ENCODE results near the gene PLPPR5. TPM values are rescaled to one million over a fixed set of nuclear protein-coding genes. Genes with fewer than 3 reads are reported as not detected.

PLPPR5 gene
- total and polyA plus RNA-seq, 2 donors (not counting 1 experiment from before 2014, with no cell fraction given), result under 0.01 to 0.25 TPM

DNA sequence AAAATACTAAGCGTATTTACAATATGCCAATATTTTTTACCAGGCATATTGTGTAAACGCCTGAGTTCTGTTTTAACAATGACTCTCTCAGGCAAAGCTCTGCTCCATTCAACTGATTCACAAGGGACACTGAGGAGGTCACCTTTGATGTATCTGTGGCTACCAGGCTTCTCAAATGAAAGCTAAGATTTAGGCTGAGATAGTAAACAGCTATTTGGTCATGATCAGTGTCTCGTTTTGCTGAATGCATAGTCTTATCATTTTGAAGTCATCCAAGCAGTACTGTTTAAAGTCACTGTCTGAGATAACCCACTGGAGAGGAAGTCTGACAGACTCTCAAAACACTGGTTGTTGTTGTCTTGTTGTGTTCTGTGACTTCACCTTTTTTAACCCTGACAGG, 13.7 kb upstream of the PLPPR5 start:
- no peak overlapping the region for H3K9ac ChIP-seq (ENCODE audit: insufficient read depth, low read length)
- H3K4me3 ChIP-seq (replicated peaks in 1 of 4; ENCODE audit: control extremely low read depth in 1 of 4, insufficient read depth in 1 of 4, low read depth in 3 of 4, low read length in 4 of 4), result no peak overlapping the region
- DNase-seq (ENCODE audit: low read depth in 2 of 2), result no peak
- H3K36me3 ChIP-seq (ENCODE audit: control insufficient read depth, insufficient read depth, low read length), result no peaks in the 10 kb centered on the region
- H3K4me2 ChIP-seq (ENCODE audit: extremely low read depth, insufficient read depth, low read length), result no peak overlapping the region
- no peaks in the 10 kb centered on the region for H4K20me1 ChIP-seq (ENCODE audit: control insufficient read depth, extremely low read depth, insufficient read depth, low read length)
- no peak overlapping the region for H3K27ac ChIP-seq (ENCODE audit: insufficient read depth, low read length)
- TF ChIP-seq, protein P1, sequence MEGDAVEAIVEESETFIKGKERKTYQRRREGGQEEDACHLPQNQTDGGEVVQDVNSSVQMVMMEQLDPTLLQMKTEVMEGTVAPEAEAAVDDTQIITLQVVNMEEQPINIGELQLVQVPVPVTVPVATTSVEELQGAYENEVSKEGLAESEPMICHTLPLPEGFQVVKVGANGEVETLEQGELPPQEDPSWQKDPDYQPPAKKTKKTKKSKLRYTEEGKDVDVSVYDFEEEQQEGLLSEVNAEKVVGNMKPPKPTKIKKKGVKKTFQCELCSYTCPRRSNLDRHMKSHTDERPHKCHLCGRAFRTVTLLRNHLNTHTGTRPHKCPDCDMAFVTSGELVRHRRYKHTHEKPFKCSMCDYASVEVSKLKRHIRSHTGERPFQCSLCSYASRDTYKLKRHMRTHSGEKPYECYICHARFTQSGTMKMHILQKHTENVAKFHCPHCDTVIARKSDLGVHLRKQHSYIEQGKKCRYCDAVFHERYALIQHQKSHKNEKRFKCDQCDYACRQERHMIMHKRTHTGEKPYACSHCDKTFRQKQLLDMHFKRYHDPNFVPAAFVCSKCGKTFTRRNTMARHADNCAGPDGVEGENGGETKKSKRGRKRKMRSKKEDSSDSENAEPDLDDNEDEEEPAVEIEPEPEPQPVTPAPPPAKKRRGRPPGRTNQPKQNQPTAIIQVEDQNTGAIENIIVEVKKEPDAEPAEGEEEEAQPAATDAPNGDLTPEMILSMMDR (conservative IDR thresholded peaks at IDR 0.05 in 1 of 2, IDR thresholded peaks at IDR 0.05 in 1 of 2; ENCODE audit: low read depth in 1 of 2, low read length in 2 of 2), result no peak
- no peak for TF ChIP-seq EZH2 (IDR thresholded peaks at IDR 0.05; ENCODE audit: low read length, missing control alignments)
- no peaks in the 10 kb centered on the region for H3K9me3 ChIP-seq (ENCODE audit: control insufficient read depth, insufficient read depth, low read depth, low read length)
- no peaks in the 10 kb centered on the region for H3K79me2 ChIP-seq (ENCODE audit: control insufficient read depth, insufficient read depth, low read length)
- no peak overlapping the region for H2AFZ ChIP-seq (ENCODE audit: low read length)
- H3K4me1 ChIP-seq (ENCODE audit: control insufficient read depth, extremely low read depth, insufficient read depth, low read length), result no peaks in the 10 kb centered on the region
- H3K27me3 ChIP-seq (ENCODE audit: control insufficient read depth, insufficient read depth, low read length), result no peaks in the 10 kb centered on the region

GRCh38 chr1:99017655-99018054, 13.0 kb upstream of the PLPPR5 start:
- H3K27me3 ChIP-seq (ENCODE audit: control insufficient read depth, insufficient read depth, low read length), result no peaks in the 10 kb centered on the region
- H3K36me3 ChIP-seq (ENCODE audit: control insufficient read depth, insufficient read depth, low read length), result no peaks in the 10 kb centered on the region
- no peak overlapping the region for H3K4me2 ChIP-seq (ENCODE audit: extremely low read depth, insufficient read depth, low read length)
- H3K4me3 ChIP-seq (replicated peaks in 1 of 4; ENCODE audit: control extremely low read depth in 1 of 4, insufficient read depth in 1 of 4, low read depth in 3 of 4, low read length in 4 of 4), result no peak overlapping the region
- no peak for TF ChIP-seq EZH2 (IDR thresholded peaks at IDR 0.05; ENCODE audit: low read length, missing control alignments)
- TF ChIP-seq, protein P1 (conservative IDR thresholded peaks at IDR 0.05 in 1 of 2, IDR thresholded peaks at IDR 0.05 in 1 of 2; ENCODE audit: low read depth in 1 of 2, low read length in 2 of 2), result no peak
- no peaks in the 10 kb centered on the region for H3K4me1 ChIP-seq (ENCODE audit: control insufficient read depth, extremely low read depth, insufficient read depth, low read length)
- no peak overlapping the region for H3K27ac ChIP-seq (ENCODE audit: insufficient read depth, low read length)
- no peaks in the 10 kb centered on the region for H4K20me1 ChIP-seq (ENCODE audit: control insufficient read depth, extremely low read depth, insufficient read depth, low read length)
- DNase-seq (ENCODE audit: low read depth in 2 of 2), result no peak
- no peaks in the 10 kb centered on the region for H3K9me3 ChIP-seq (ENCODE audit: control insufficient read depth, insufficient read depth, low read depth, low read length)
- no peak overlapping the region for H3K9ac ChIP-seq (ENCODE audit: insufficient read depth, low read length)
- no peaks in the 10 kb centered on the region for H3K79me2 ChIP-seq (ENCODE audit: control insufficient read depth, insufficient read depth, low read length)
- H2AFZ ChIP-seq (ENCODE audit: low read length), result no peak overlapping the region

DNA sequence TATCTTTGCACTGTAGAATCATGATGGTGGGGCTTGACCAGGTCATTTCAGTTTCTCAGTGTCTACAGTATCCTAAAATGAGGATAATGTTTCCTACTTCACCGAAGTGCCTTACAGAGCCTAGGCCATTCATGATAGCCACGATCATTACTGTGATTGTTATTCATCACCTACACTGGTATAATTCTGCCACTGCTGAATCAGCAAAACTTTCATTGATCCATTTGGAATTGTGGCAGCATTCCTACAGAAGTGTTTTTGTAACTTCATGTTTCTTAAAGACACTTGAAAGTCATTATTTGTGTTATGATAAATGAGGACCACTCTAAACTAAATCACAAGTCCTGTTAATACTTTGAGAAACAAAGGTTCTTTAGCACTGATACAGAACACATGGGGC, 6.0 kb upstream of the PLPPR5 start:
- no peak overlapping the region for H3K4me2 ChIP-seq (ENCODE audit: extremely low read depth, insufficient read depth, low read length)
- no peak for TF ChIP-seq EZH2 (IDR thresholded peaks at IDR 0.05; ENCODE audit: low read length, missing control alignments)
- TF ChIP-seq, protein P1 (conservative IDR thresholded peaks at IDR 0.05 in 1 of 2, IDR thresholded peaks at IDR 0.05 in 1 of 2; ENCODE audit: low read depth in 1 of 2, low read length in 2 of 2), result no peak
- no peak for DNase-seq (ENCODE audit: low read depth in 2 of 2)
- H3K4me3 ChIP-seq (replicated peaks in 1 of 4; ENCODE audit: control extremely low read depth in 1 of 4, insufficient read depth in 1 of 4, low read depth in 3 of 4, low read length in 4 of 4), result no peak overlapping the region
- H3K9ac ChIP-seq (ENCODE audit: insufficient read depth, low read length), result no peak overlapping the region
- H3K36me3 ChIP-seq (ENCODE audit: control insufficient read depth, insufficient read depth, low read length), result no peaks in the 10 kb centered on the region
- H4K20me1 ChIP-seq (ENCODE audit: control insufficient read depth, extremely low read depth, insufficient read depth, low read length), result no peaks in the 10 kb centered on the region
- H2AFZ ChIP-seq (ENCODE audit: low read length), result no peak overlapping the region
- H3K79me2 ChIP-seq (ENCODE audit: control insufficient read depth, insufficient read depth, low read length), result no peaks in the 10 kb centered on the region
- no peaks in the 10 kb centered on the region for H3K4me1 ChIP-seq (ENCODE audit: control insufficient read depth, extremely low read depth, insufficient read depth, low read length)
- H3K27me3 ChIP-seq (ENCODE audit: control insufficient read depth, insufficient read depth, low read length), result peaks cover 11% of the 10 kb centered on the region
- no peak overlapping the region for H3K27ac ChIP-seq (ENCODE audit: insufficient read depth, low read length)
- H3K9me3 ChIP-seq (ENCODE audit: control insufficient read depth, insufficient read depth, low read depth, low read length), result no peaks in the 10 kb centered on the region
